Panc1 (cell line): ENCODE results near the gene GRAMD2A. TPM values are rescaled to one million over a fixed set of nuclear protein-coding genes. Genes with fewer than 3 reads are reported as not detected.

Source experiments
- ATAC-seq: fragments of 200-7000 bp; cut with Tn5 transposase; 2 replicates; pipeline ENCODE4 v1.9.1; 2020; ENCODE audit warnings: mild to moderate bottlenecking, moderate library complexity
- BruUV-seq: library from RNA; stranded (reverse); fragments of 400-500 nt; replicated peaks from 2 replicates; lab custom pipeline; 2021; lab: Mats Ljungman, UMichigan
- CTCF ChIA-PET: fragments of 300-600 bp; sonication (Branson Sonifier 250); formaldehyde crosslinking; loops from one replicate; lab custom pipeline; 2022; ENCODE audit warnings: antibody characterized with exemption; lab: Charles Lee
- POLR2A ChIA-PET: fragments of 300-600 bp; sonication (Branson Sonifier 250); formaldehyde crosslinking; loops from one replicate; lab custom pipeline; 2022; ENCODE audit warnings: antibody characterized with exemption; lab: Charles Lee
- DNase-seq: peaks from one replicate; pipeline ENCODE4 v3.0.0-alpha.2; 2010; ENCODE audit warnings: low read depth, low spot score
- H3K27ac ChIP-seq: 2 replicates; pipeline ENCODE4 v1.5.1; 2011; ENCODE audit warnings: mild to moderate bottlenecking, low read length, inconsistent platforms
- H3K27me3 ChIP-seq: fragments of 200-500 bp; sonication (Bioruptor generic); 2 replicates; pipeline ENCODE4 v1.6.0; 2014; ENCODE audit warnings: low read length, inconsistent platforms; ENCODE audit not compliant: control insufficient read depth, insufficient read depth
- H3K36me3 ChIP-seq: fragments of 200-500 bp; sonication (Bioruptor generic); 2 replicates; pipeline ENCODE4 v1.5.1; 2014; ENCODE audit warnings: inconsistent platforms, mild to moderate bottlenecking, low read length, moderate library complexity; ENCODE audit not compliant: control insufficient read depth, insufficient read depth
- H3K4me1 ChIP-seq: 2 replicates; pipeline ENCODE4 v1.5.1; 2011; ENCODE audit warnings: inconsistent platforms, mild to moderate bottlenecking, low read length, moderate library complexity; ENCODE audit not compliant: control insufficient read depth, insufficient read depth
- H3K4me3 ChIP-seq, 2 experiments: 2 replicates each; pipeline ENCODE4 v1.5.1; 2011 to 2012; ENCODE audit warnings: low read depth in 2 of 2, low read length in 2 of 2, mild to moderate bottlenecking in 2 of 2, inconsistent platforms in 1 of 2, moderate library complexity in 1 of 2
- H3K9me3 ChIP-seq: fragments of 200-500 bp; sonication (Bioruptor generic); 2 replicates; pipeline ENCODE4 v1.5.1; 2014; ENCODE audit warnings: low read depth, mild to moderate bottlenecking, inconsistent platforms, low read length, moderate library complexity; ENCODE audit not compliant: control insufficient read depth, insufficient read depth
- POLR2AphosphoS5 ChIP-seq: IDR thresholded peaks from 2 replicates; pipeline ENCODE4 v1.6.1; 2012; ENCODE audit warnings: mild to moderate bottlenecking, low read depth, low read length, moderate library complexity
- SIN3A ChIP-seq: IDR thresholded peaks from 2 replicates; pipeline ENCODE4 v1.6.1; 2012; ENCODE audit warnings: low read depth, mild to moderate bottlenecking, low read length, moderate library complexity, borderline replicate concordance; ENCODE audit not compliant: insufficient read depth
- TCF7L2 ChIP-seq: IDR thresholded peaks from 2 replicates; pipeline ENCODE4 v1.6.1; 2011; ENCODE audit warnings: mild to moderate bottlenecking, low read depth, low read length, inconsistent platforms
- in situ Hi-C: cut with HindIII; loops from 2 replicates; pipeline ENCODE4 v1.10.0; 2016; ENCODE audit warnings: low sequenced_read_pairs, low pct_unique_long_range_greater_than_20kb
- intact Hi-C: fragments of 100-400 bp; cut with micrococcal nuclease; formaldehyde crosslinking; loops from one replicate; pipeline ENCODE4 v1.10.0; 2022; ENCODE audit not compliant: unreplicated experiment
- total RNA-seq: library from RNA; stranded (reverse); gene quantifications from one replicate; pipeline ENCODE4 v1.2.1, GENCODE V29; 2021; ENCODE audit not compliant: unreplicated experiment
- TF ChIP-seq, protein P1 (sequence below), 2 experiments: IDR thresholded peaks; 2 replicates each; pipeline ENCODE4 v1.6.1; 2011 to 2012; ENCODE audit warnings: low read depth in 2 of 2, control low read depth in 1 of 2, low read length in 1 of 2, mild to moderate bottlenecking in 1 of 2, moderate library complexity in 1 of 2; ENCODE audit not compliant: insufficient read depth in 1 of 2
- TF ChIP-seq, protein P2 (sequence below): fragments of 450-650 bp; IDR thresholded peaks from 2 replicates; pipeline ENCODE4 v1.5.1; 2017; ENCODE audit warnings: mild to moderate bottlenecking

The GRAMD2A gene
- total RNA-seq, 1 experiment from 2014 or later = 1.3 TPM

DNA sequence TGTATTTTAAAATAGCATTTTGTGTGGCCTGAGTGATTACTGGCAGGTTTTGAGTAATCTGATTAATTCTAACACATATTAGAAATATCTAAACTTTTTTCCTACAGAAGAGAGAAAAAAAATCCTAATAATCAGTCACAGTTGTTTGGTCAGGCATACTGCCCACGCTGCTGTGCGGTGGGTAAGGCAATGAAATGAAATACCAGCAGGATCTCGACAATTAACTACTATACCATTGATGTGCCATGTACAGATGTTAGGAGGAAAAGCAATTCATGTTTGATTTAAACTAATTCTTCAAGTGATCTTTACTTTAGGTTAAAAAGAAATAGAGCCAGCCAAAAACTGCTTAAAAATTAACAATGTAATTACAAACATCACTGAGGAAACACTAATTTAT is 5.2 kb downstream of the GRAMD2A start:
- no peak overlapping the region for H3K27ac ChIP-seq

DNA sequence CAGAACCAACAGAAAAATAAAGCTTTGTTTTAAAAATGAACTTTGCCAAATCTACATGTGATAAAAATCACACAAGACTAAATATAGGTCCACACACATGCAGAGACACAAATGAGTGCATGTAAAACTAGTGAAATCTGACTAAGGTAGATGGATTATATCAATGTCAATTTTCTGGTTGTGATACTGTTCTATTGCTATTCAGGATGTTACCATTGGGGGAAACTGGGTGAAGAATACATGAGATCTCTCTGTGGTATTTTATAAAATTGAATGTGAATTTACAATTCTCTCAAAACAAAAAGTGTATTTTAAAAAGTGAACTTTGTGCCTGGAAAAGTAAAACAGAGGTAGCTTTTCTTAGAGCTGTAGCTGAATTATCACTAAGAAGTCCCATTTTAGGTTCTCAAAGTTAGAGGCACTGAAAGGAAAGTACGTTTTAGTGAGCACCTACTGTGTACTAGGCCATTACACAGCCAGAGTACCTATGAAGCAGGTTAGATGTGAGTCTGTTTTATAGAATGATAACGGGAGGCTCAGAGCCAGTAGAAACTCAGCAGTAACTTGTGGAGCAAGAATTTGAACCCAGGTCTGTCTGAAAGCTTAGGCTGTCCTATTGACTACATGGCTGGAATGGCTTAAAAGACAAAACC is 8.2 kb downstream of the GRAMD2A start:
- no peak overlapping the region for H3K27ac ChIP-seq
- no peak for ATAC-seq
- H3K4me3 ChIP-seq = no peak overlapping the region
- no peaks in the 10 kb centered on the region; the same call in 1 of the 2 replicates for H3K27me3 ChIP-seq
- POLR2A ChIA-PET = no interaction called here
- in situ Hi-C loops = no loop called here
- intact Hi-C loops = no loop called here
- H3K9me3 ChIP-seq = no peaks in the 10 kb centered on the region
- H3K36me3 ChIP-seq = no peaks in the 10 kb centered on the region
- H3K4me1 ChIP-seq = peaks cover 5% of the 10 kb centered on the region; the same call in 1 of the 2 replicates
- CTCF ChIA-PET = no interaction called here
- TF ChIP-seq, protein P1, sequence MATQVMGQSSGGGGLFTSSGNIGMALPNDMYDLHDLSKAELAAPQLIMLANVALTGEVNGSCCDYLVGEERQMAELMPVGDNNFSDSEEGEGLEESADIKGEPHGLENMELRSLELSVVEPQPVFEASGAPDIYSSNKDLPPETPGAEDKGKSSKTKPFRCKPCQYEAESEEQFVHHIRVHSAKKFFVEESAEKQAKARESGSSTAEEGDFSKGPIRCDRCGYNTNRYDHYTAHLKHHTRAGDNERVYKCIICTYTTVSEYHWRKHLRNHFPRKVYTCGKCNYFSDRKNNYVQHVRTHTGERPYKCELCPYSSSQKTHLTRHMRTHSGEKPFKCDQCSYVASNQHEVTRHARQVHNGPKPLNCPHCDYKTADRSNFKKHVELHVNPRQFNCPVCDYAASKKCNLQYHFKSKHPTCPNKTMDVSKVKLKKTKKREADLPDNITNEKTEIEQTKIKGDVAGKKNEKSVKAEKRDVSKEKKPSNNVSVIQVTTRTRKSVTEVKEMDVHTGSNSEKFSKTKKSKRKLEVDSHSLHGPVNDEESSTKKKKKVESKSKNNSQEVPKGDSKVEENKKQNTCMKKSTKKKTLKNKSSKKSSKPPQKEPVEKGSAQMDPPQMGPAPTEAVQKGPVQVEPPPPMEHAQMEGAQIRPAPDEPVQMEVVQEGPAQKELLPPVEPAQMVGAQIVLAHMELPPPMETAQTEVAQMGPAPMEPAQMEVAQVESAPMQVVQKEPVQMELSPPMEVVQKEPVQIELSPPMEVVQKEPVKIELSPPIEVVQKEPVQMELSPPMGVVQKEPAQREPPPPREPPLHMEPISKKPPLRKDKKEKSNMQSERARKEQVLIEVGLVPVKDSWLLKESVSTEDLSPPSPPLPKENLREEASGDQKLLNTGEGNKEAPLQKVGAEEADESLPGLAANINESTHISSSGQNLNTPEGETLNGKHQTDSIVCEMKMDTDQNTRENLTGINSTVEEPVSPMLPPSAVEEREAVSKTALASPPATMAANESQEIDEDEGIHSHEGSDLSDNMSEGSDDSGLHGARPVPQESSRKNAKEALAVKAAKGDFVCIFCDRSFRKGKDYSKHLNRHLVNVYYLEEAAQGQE (IDR thresholded peaks at IDR 0.05; ENCODE audit: insufficient read depth in 1 of 2, low read depth in 2 of 2, low read length in 1 of 2) = no peak
- TF ChIP-seq TCF7L2 (no peak), POLR2AphosphoS5 (no peak), SIN3A (no peak)
- TF ChIP-seq, protein P2, sequence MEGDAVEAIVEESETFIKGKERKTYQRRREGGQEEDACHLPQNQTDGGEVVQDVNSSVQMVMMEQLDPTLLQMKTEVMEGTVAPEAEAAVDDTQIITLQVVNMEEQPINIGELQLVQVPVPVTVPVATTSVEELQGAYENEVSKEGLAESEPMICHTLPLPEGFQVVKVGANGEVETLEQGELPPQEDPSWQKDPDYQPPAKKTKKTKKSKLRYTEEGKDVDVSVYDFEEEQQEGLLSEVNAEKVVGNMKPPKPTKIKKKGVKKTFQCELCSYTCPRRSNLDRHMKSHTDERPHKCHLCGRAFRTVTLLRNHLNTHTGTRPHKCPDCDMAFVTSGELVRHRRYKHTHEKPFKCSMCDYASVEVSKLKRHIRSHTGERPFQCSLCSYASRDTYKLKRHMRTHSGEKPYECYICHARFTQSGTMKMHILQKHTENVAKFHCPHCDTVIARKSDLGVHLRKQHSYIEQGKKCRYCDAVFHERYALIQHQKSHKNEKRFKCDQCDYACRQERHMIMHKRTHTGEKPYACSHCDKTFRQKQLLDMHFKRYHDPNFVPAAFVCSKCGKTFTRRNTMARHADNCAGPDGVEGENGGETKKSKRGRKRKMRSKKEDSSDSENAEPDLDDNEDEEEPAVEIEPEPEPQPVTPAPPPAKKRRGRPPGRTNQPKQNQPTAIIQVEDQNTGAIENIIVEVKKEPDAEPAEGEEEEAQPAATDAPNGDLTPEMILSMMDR = no peak
- no TSS peak for BruUV-seq
- no peak for DNase-seq

More for the DNA sequence above, 5.2 kb downstream of the GRAMD2A start:
- Histone ChIP-seq H3K4me1 (peaks cover 4% of the 10 kb centered on the region; the same call in 1 of the 2 replicates), H3K27me3 (no peaks in the 10 kb centered on the region; the same call in 1 of the 2 replicates), H3K4me3 (no peak overlapping the region), H3K9me3 (no peaks in the 10 kb centered on the region), H3K36me3 (no peaks in the 10 kb centered on the region)
- intact Hi-C loops = no loop called here
- TF ChIP-seq, protein P2 = no peak
- no peak for TF ChIP-seq POLR2AphosphoS5
- TF ChIP-seq, protein P1 (IDR thresholded peaks at IDR 0.05; ENCODE audit: insufficient read depth in 1 of 2, low read depth in 2 of 2, low read length in 1 of 2) = no peak
- TF ChIP-seq SIN3A = no peak
- no peak for TF ChIP-seq TCF7L2
- CTCF ChIA-PET = no interaction called here
- ATAC-seq (no peak), DNase-seq (no peak)
- POLR2A ChIA-PET = no interaction called here
- in situ Hi-C loops = no loop called here
- no TSS peak for BruUV-seq
